NOMO-1 (cell line): ENCODE results near the gene NUDT4B.
"Not testable (repeated sequence)": the region's sequence is repeated elsewhere in the genome, so short reads cannot be mapped to it uniquely, and the experiment has no call there.

Source experiments
- DNase-seq, 2 experiments: peaks; one replicate each; lab custom pipeline; 2025; ENCODE audit not compliant: unreplicated experiment in 2 of 2; lab: John Stamatoyannopoulos, UW

NUDT4B gene

GRCh38 chr1:148748563-148749334 lies at the start of gene NUDT4B:
NUDT4B (plus strand) TSS chr1:148748774; CDS start chr1:148748953, 179 bp downstream.
- not testable (repeated sequence) for DNase-seq

DNA sequence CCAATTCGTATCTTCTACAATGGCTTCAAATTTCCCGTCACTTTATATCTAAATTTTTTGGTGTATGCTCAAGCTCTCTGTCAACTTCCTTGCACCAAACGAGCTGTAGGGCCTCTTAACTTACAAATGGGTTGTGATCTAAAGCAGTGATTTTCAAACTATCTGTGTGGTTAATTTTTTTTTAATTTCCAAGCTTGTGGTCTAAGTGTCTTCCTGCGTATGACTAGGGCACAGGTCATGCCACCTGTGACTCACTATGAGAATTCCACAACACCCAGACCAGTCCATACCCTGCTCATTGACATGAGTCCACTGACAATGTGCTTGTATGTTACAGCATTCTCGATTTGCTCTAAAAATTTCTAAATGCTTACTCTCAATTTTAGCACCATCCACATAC lies 49.2 kb upstream of the NUDT4B start:
- DNase-seq, result not testable (repeated sequence)

DNA sequence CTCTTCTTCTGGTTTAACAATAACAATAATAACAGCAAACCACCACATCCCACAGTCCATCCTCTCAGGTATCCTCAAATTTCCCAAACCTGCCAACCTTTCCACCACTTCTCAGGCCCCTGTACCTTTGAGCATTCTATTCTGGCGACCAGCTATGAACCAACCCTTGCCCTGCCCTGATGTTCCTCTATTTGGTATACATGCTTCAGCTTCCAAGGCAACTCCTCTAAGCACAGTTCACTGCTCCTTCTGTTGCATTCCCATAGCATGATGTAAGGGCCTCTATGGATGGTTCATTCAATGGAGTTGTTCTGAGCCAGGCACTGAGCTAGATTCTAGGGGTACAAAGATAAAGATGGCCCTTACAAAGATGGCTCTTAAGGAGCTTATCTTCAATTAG lies 46.3 kb upstream of the NUDT4B start:
- not testable (repeated sequence) for DNase-seq

DNA sequence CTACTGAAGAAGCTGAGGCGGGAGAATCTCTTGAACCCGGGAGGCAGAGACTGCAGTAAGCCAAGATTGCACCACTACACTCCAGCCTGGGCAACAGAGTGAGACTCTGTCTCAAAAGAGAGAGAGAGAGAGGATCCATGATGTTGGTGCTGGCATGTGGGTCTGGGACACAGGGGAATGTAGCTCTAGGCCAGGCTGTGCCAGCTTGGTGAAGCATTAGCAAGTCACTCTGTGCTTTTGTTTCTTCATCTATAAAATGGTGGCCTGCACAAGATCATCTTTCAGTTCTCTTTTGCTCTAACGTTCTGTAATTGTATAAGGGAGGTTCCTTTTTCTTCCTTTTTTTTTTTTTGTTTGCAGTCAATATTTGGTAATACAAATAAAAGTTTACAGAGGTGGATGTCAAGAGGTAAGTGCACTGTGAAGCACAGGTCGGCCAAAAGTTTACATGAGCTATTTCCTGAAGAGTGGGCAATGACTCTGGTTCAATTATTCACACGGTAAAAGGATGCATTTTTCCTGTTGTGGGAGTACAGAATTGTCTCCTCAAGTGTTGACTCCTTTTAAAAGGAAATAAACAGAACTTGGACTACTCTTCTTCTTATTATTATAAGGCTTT lies 44.5 kb upstream of the NUDT4B start:
- DNase-seq, result not testable (repeated sequence)

DNA sequence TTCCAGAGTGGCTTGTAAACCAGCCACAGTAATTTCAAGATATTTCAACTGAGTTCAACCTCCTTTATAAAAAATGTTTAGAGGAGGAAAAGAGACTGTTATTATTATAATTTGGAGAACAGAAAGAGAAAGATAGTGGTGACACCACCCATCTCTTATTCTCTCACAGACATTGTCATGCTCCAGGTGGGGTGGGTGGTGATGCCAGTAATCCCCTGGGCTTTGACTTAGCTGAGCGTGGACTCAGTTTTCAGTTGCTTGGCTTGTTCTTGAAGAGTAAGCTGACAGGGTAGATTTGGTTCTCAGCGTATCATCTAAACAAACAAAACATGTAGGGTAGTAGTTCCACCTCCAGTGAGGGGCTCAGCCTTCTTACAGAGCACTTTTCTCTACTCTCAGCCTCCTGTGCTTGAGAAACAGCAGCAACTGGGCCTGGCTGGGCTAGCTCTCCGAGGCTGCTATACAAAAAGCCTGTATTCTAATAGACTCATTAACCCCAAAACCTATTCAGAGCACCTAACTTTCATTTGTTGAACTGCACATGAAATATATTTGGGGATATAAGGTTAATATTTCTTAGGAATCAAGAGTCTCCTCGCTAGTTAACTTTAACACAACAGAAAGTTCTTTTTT lies 43.1 kb upstream of the NUDT4B start:
- not testable (repeated sequence) for DNase-seq

DNA sequence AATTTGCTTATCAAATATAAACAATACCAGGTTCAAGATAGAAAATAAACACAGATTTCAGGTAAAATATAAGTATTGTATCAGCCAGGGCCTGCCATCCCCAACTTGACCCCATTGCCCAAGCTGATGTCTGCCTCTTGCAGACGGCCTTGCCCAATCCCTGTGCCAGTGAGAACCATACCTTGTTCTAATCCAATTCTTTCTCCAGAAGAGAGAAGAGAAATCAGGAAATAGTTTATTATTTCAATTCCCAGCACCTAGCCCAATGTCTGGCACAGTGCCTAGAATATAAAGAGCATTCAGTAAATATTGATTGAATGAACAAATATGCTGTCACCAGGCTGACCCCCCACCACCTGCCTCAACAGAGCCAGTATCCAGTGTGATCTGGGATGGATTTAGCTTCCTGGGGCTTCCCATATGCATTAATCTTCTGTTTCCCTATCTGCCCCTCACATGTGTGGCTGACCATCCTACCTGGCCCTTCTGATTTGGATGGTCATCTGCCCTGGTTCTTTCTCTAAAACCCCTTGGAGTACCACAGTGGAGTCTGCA lies 39.7 kb upstream of the NUDT4B start:
- not testable (repeated sequence) for DNase-seq

GRCh38 chr1:148710772-148711523 lies 37.6 kb upstream of the NUDT4B start:
- not testable (repeated sequence) for DNase-seq

DNA sequence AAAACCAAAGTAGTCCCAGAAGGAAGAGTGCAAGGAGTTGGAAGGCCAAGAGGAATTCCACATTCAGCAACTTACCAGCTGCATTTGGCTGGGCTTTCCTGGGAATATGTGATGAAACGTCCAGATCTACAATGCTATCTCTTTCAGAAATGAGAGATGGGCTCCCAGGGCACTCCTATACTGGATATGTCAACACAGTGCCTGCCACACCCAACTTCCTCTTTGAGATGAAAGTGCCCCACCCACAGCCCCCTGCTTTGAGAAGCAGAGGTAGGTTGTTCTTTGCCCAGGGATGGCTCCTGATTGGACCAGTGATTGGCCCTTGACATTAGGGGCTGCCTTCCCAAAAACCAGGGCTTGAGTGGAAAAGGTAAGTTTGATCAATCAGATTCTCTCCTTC lies 36.2 kb upstream of the NUDT4B start:
- not testable (repeated sequence) for DNase-seq

DNA sequence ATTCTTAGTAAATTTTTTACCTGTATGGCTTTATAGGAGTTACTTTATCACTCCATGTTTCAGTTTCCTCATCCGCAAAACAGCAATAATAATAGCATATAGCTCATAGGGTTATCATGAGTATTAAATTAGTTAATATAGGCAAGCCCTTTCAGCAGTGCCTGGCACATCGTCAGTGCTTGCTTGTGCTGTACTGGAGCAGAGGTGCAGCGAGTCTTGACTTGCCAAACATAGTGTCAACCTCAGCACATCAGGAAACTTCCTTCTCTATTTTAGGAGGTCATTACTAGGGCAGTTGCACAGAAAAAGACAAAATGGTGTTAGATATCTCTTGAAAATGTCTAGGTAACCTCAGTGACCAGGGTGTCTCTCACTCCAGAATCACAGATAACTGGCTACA lies 33.1 kb upstream of the NUDT4B start:
- DNase-seq, result not testable (repeated sequence)

- not testable (repeated sequence) for DNase-seq
Observed at GRCh38 chr1:148716966-148717520, 31.5 kb upstream of the NUDT4B start.

- DNase-seq, result not testable (repeated sequence)
Observed at GRCh38 chr1:148720918-148721317, 27.7 kb upstream of the NUDT4B start.

GRCh38 chr1:148722758-148723157 lies 25.8 kb upstream of the NUDT4B start:
- DNase-seq, result not testable (repeated sequence)

DNA sequence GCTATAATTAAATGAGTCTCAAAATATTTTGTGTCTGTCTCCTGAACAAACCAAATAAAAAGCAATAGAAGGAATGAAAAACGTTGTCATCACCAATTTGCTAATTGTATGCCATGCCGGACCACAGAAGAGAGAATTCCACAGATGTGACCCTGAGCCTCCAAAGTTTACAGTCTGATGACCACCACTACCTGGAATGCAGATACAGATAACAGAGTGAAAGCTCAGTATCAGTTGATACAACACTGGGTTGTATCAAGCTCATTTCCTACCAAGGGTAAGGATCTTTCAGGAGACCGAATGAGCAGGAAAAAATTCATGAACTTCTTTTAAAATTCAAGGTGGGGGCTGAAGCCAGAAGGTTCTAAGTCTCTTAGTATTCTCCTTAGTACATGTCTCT lies 25.1 kb upstream of the NUDT4B start:
- not testable (repeated sequence) for DNase-seq

DNA sequence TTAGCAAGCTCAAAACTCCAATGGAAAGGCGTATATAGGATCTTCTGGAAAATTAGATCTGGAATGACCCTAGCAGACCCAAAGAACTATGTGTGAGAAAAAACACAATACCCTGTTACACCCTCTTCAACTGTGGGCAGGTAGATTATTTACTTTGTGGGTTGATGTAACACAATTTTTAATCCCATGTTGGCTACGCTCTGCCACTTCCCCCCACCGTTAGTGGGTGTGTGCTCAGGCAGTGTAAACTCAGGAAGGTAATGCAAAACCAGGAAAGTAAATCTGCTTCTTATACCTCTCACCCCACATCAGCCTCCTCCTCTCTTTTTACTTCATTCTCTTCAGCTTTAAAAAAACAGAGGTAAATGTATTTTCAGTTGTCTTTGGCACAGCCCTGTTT lies 23.7 kb upstream of the NUDT4B start:
- not testable (repeated sequence) for DNase-seq

GRCh38 chr1:148727862-148728261 lies 20.7 kb upstream of the NUDT4B start:
- DNase-seq, result not testable (repeated sequence)

DNA sequence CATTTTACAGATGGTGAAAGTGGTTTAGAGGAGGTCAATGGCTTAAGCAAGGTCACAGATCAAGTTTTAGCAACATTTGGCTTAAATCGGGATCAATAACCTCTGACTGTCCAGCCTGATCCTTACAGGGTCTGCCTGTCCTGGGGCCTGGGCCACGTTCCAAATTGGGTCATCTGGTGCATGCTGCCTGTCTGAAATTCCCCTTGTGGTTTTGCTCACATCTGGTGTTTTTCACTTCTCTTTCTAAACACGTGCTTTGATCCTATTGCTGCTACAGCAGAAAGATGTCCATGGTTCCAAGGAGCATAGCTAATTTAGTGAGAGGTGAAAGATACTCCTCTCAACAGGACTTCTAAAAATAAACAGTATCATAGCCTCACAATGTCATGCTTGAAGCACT lies 19.4 kb upstream of the NUDT4B start:
- DNase-seq, result not testable (repeated sequence)

DNA sequence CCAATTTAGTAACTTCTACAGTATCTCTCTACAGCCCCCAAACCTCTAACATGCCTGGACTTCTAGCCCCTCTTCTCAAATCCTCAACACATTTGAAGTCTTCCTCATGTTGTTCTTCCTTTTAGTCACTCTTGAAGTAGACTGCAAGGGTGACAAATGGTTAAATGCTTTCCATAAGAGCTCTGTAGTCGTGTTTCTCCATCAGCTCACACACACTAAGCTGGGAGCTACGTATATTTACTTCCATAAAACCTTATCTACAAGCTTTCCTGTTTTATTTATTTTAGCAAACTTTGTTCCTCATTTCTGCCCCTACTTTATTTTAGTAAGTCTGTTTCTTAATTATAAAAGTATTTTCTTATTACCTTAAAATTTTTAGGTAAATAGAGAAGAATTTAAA lies 19.0 kb upstream of the NUDT4B start:
- not testable (repeated sequence) for DNase-seq

DNA sequence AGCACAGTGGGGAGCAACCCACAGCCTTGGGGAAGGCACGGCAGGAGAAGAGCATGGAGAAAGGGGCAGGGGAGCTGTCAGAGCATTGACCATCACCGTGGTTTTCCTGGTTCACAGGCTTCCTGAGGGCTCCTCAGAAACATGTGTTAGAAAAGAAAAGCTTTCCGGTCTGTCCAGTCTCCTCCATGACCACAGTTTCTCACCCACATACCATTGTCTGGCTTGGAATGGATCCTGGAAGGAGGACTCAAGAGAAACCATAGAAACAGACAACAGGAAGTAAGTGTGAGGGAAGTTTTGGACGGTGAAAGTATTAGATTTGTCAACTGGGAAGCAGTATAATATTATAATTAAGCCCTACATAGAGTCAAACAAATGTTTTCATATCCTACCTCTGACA lies 16.3 kb upstream of the NUDT4B start:
- DNase-seq, result not testable (repeated sequence)

GRCh38 chr1:148733585-148734310 lies 14.8 kb upstream of the NUDT4B start:
- not testable (repeated sequence) for DNase-seq

GRCh38 chr1:148734311-148734662 lies 14.3 kb upstream of the NUDT4B start:
- DNase-seq, result not testable (repeated sequence)
